Left forelimb (tissue), 1 donor: Measurements from ENCODE around the gene GLO1.
"Not testable (repeated sequence)": the region's sequence is repeated elsewhere in the genome, so short reads cannot be mapped to it uniquely, and the experiment has no call there.

Source experiments
- DNase-seq: peaks from one replicate; pipeline ENCODE4 v3.0.0-alpha.2; 2018; ENCODE audit warnings: low spot score

Gene GLO1

GRCh38 chr6:38705924-38706323 is 3.0 kb upstream of the GLO1 start:
- DNase-seq = no peak

- no peak for DNase-seq
Observed at GRCh38 chr6:38703949-38704590, 1.1 kb upstream of the GLO1 start.

DNA sequence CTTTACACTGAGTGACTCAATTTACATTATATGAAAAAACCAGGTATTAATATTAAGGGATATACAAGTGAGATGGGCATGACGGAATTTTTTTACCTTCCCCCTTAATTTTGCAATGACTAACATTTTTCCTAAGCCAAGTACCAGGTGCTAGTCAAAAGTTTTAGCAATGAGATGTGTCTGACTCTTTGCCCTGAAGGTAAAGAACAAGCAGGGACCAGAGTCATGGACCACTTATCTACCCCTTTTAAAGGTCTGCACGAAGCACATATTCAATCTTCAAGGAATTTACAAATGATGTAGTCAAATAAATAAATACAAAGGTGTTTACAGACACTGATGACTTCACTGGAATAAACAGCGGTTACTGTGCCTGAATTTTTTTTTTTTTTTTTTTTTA is 1.4 kb downstream of the GLO1 start:
- no peak for DNase-seq

GRCh38 chr6:38699702-38700101 is 3.2 kb downstream of the GLO1 start:
- not testable (repeated sequence) for DNase-seq

- no peak for DNase-seq
Observed at GRCh38 chr6:38697846-38698245, 5.1 kb downstream of the GLO1 start.

DNA sequence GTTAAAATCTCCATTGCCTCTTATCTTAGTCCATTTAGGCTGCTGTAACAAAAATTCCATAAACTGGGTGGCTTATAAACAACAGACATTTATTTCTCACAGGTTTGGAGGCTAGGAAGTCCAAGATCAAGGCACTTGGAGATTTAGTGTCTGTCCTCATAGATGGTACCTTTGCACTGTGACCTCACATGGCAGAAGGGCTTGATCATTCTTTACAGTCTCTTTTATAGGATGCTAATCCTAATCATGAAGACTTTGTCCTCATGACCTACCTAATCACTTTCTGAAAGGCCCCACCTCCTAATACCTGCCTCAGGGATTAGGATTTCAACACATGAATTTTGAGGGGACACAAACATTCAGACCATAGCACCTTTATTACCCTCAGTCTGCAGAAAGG is 6.6 kb downstream of the GLO1 start:
- DNase-seq = no peak

- no peak for DNase-seq
Observed at GRCh38 chr6:38695933-38696332, 7.0 kb downstream of the GLO1 start.

DNA sequence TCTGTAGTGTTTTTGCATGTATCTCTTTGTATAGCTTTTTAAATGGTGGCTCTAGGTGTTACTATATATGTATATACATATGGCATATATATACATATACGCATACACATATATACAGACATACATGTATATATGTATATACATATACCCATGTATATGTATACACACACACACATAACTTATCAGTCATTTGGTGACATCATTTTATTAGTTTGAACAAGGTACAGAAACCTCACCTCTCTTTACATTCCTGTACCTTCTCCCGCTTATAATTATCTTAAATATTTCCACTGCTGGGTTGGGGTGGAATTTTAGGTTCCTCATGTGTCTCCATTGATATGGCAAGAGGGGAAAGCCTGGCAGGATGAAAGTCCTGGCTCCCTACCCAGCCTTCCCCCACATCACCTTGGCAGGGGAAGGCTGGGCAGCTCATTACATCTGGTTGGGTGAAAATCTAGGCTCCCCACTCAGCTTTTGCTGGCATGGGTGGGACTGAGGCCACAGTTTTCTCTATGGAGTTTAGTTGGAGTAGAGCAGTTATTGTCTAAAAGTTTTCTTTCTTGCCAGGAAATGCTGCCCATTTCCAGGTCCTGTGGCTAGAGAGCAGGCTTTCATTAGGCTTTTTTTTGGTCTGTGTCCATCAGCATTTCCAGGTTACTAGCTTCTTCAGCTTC is 7.6 kb downstream of the GLO1 start:
- no peak for DNase-seq

GRCh38 chr6:38688579-38689087 is 14.3 kb downstream of the GLO1 start:
- DNase-seq = no peak

DNA sequence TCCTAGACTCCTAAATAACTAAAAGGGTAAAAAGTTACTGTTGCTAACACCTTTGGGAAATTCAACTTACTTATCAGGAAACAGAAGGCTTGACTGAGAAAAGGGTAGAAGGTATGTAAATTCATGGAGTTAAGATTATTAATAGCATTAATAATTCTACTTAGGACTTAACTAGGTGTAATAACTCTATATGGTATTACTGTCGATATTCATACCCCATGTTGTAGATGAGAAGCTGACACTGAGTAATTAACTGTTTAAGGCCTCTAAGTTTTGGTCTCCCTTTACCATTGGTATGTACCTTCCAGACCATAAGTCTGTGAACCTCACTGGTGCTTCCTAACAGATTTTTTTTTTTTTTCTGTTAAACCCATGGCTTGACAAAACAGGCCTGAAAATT is 15.4 kb downstream of the GLO1 start:
- DNase-seq = no peak

DNA sequence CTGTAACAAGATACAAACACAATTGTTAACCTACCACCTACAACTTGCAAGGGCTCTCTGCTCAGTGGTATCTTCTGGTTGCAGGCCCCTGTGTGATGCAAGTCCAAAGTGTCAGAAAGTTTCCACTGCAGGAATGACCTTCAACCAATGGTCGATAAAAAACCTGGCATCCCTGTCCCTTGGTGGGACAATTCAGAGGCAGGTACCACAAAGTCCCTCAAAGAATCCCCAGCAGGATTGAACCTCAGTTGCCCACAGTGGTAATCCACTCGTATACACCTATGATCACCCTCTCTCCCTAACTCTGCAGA is 15.9 kb downstream of the GLO1 start:
- no peak for DNase-seq

- DNase-seq = no peak
Observed at GRCh38 chr6:38686270-38687042, 16.5 kb downstream of the GLO1 start.

DNA sequence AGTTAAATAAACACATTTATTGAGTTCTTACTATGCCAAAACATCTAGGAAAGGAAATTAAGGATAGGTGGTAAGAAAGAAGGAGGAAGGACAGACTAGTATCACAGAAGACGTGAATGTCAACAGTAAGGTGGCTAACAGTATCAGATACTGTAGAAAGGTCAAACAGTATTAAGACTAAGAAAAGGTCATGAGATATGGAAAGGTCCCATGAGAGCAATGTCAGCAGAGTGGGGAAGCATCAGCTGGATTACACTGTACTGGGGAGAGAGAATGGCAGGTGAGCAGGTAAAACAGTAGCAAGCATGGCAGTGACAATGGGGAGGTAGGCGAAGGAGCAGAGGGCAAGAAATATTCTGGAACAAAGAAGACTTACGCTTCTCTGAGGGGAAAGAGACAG is 18.0 kb downstream of the GLO1 start:
- no peak for DNase-seq

GRCh38 chr6:38684237-38684636 is 18.7 kb downstream of the GLO1 start:
- DNase-seq = no peak

- DNase-seq = no peak
Observed at GRCh38 chr6:38681850-38682249, 21.1 kb downstream of the GLO1 start.

- no peak for DNase-seq
Observed at GRCh38 chr6:38679668-38680067, 23.3 kb downstream of the GLO1 start.

GRCh38 chr6:38678178-38678760 is 24.7 kb downstream of the GLO1 start:
- DNase-seq = no peak

- DNase-seq = no peak
Observed at GRCh38 chr6:38676974-38677544, 25.9 kb downstream of the GLO1 start.

- no peak for DNase-seq
Observed at GRCh38 chr6:38676236-38676973, 26.5 kb downstream of the GLO1 start.

GRCh38 chr6:38673397-38674165 is 29.4 kb downstream of the GLO1 start:
- no peak for DNase-seq

- DNase-seq = no peak
Observed at GRCh38 chr6:38671885-38672467, 31.0 kb downstream of the GLO1 start.
